ENCODE results near the gene RNF145. TPM values are rescaled to one million over a fixed set of nuclear protein-coding genes. Genes with fewer than 3 reads are reported as not detected.
A peak's percentile ranks its signal among the peaks of the same experiment; 100 is the strongest.

Gene RNF145
- total RNA-seq, 1 experiment from 2014 or later = 68.6 TPM

DNA sequence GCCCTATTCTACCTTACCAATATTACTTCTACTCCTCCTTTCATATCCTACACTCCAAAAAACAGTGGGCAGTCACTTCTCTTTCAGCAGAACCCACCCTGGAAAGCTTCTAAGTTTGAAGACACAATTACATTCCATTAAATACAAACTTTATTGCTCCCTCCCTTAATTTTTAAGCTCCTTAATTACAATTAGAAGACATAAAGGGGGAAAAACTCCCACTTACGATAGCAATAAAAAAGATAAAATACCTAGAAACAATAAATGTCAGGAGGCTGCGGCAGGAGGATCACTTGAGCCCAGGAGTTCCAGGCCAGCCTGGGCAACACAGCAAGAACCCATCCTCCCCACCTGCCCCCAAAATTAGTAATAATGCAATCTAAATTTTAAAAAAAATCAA lies 9.6 kb downstream of the RNF145 start:
- DNase-seq (ENCODE audit: low spot score) = no peak
- in situ Hi-C loops (cut with HindIII; ENCODE audit: low sequenced_read_pairs) = no loop called here

DNA sequence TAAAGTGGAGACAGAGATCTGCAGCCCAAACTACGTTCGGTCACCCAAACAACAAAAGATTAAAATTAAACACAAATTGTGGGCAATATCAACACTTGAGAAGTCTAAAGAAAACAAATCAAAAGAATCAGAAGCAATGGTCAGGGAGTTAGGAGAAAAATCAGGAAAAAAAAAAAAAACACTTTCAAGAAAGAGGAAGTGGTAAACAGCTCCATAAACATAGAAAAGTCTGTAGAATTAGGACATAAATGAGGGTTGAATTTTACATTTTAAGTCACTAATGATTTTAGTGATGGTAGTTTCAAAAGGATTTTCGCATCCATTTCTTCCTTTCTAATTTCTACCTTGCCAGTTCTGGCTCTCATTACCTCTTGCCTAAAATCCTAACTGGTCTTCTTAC lies 10.1 kb downstream of the RNF145 start:
- in situ Hi-C loops (cut with HindIII; ENCODE audit: low sequenced_read_pairs) = no loop called here
- no peak for DNase-seq (ENCODE audit: low spot score)

DNA sequence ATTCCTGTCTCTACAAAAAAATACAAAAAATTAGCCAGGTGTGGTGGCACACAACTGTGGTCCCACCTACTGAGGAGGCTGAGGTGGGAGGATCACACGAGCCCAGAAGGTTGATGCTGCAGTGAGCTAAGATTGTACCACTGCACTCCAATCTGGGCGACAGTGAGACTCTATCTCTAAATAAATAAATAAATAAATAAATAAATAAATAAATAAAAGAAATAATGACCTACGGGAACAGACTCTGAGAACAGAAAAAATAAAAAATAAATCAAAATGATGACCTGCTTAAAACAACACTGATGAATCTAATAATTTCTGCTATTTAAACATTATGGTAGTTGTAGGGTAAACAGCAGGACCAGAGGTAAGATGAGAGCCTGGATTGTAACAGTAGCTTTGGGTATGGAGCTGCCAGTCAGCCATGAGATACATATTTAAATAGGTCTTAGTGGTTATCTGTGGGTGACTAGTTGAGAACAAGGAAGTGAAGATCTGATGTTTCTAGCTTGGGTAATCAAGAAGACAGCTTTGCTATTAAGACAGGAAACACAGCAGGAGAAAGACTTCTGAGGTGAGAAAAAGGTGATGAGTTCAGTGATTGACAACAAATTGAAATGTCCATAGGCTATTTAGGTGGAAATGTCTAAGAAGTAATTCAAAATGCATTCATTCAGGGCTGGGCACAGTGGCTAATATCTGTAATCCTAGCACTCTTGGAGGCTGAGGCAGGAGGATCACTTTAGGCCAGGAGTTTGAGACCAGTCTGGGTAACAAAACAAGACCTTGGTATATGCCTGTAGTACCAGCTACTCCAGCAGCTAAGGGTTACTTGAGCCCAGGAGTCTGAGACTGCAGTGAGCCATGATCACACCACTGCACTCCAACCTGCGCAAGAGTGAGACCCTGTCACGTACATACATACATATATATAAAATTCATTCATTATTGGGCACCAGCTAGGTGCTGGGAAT lies 11.0 kb downstream of the RNF145 start:
- DNase-seq (ENCODE audit: low spot score) = no peak
- in situ Hi-C loops (cut with HindIII; ENCODE audit: low sequenced_read_pairs) = no loop called here

DNA sequence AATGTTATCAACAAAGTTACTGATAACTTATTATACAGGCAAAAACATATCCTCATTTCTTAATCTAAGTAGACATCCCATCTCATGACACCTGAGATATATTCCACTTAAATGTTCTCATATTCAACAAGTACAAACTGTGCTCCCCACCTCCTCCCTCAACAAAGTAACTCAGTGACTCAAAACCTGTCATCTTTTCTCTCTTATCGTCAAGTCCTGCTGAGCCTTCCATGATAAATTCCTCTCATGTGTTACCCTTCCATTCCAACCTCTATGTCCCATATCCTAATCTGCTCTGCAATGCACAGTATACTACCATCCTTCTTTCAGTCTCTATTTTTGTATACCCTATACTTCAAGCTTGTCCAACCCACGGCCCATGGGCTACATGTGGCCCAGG lies 13.6 kb downstream of the RNF145 start:
- no peak for DNase-seq (ENCODE audit: low spot score)
- in situ Hi-C loops (cut with HindIII; ENCODE audit: low sequenced_read_pairs) = no loop called here

DNA sequence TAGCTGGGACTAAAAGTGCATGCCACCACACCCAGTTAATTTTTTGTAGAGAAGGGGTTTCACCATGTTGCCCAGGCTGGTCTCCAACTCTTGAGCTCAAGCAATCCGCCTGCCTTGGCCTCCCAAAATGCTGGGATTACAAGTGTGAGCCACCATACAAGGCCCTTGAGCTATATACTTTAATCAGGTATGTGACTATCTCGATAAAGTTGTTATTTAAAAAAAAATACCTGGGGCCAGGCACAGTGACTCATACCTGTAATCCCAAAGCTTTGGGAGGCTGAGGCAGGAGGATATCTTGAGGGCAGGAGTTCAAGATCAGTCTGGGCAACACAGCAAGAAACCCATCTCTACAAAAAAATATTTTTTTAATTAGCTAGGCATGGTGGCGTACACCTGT lies 19.2 kb downstream of the RNF145 start:
- in situ Hi-C loops (cut with HindIII; ENCODE audit: low sequenced_read_pairs) = no loop called here
- no peak for DNase-seq (ENCODE audit: low spot score)

DNA sequence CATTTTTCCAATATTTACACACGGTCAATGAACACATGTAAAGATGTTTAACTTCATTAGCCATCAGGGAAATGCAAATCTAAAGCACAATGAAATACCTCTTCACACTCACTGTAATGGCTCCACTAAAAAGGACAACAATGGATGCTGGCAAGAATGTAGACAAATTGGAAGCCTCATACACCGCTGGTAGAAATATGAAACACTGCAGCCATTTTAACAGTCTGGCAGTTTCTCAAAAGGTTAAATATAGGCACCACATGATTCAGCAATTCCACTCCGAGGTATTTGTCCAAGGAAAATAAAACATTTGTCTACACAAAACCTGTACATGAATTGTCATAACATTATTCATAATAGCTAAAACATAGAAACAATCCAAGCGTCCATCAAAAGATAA lies 20.0 kb downstream of the RNF145 start:
- in situ Hi-C loops (cut with HindIII; ENCODE audit: low sequenced_read_pairs) = no loop called here
- no peak for DNase-seq (ENCODE audit: low spot score)

DNA sequence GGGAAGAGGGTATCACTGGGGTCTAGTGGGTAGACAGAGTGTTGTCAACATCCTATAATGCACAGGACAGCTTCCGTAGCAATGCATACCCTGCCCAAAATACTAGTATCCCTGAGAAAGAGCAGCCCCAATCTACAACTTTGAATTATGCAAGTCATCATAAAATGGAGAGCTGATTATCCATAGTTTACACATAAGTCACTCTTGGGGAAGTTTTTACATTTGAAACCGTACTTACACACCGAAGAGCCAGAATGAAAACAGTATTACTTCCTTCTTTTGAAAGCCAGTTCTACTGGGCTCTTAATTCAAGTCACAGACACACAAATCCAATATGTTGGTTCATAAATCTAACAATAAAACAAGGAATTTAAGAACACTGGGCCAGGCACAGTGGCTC lies 21.6 kb downstream of the RNF145 start:
- no peak for DNase-seq (ENCODE audit: low spot score)
- in situ Hi-C loops (cut with HindIII; ENCODE audit: low sequenced_read_pairs) = no loop called here

DNA sequence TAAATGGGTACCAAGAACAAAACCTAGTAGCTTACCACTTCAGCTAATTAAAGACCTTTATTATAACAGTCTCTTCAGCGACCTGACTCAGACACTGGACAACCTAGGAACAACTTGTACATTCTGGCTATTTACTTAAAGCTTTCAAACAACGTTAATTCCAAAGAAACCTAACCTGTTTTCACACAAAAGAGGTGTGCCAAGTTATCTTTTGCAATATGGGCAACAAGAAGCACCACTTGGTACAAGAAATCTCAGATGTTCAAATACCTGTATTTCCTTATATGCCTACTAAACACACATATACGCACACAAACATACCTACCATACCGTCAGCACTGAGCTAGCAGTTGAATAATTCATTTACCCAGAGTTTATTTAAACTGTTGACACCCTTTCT lies 23.0 kb downstream of the RNF145 start:
- DNase-seq (ENCODE audit: low spot score) = no peak
- in situ Hi-C loops (cut with HindIII; ENCODE audit: low sequenced_read_pairs) = no loop called here

DNA sequence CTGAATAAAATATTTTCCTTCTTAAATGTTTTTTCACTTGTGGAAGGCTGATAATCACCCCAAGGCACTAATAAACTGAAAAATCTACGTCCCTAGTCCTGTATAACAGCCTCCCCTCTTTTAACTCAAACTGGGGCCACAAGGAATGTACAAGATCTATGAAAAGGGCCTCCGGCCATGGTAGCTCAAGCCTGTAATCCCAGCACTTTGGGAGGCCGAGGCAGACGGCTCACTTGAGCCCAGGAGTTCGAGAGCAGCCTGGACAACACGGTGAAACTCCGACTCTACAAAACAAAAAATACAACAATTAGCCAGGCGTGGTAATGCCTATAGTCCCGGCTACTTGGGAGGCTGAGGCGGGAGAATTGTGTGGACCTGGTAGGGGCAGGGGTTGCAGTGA lies 23.6 kb downstream of the RNF145 start:
- in situ Hi-C loops (cut with HindIII; ENCODE audit: low sequenced_read_pairs) = no loop called here
- DNase-seq (ENCODE audit: low spot score) = no peak

DNA sequence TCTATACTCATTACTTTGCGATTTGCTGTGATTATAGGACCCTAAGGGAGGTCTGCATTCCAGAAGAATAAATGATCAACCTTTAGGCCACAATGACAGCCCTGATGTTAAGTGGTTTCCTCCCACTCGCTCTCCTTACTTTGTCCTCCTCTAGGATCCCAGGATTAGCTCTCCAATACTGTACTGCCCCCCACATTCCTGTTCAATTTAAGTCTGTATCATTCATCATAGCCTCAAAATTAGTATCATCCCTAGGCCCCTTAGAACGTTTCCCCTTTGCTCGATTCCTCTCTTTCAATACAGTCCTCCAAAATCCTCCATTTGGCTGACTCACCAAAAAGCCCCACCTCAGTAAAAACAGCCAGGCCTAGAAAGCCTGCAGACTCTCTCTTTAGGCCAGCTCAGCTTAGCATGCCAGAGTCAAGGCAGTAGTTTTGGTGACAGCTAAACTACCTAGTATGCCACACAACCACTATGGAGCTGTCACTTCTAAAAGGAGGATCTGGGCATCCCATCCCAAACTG lies 24.4 kb downstream of the RNF145 start:
- no peak for DNase-seq (ENCODE audit: low spot score)
- in situ Hi-C loops (cut with HindIII; ENCODE audit: low sequenced_read_pairs) = no loop called here

DNA sequence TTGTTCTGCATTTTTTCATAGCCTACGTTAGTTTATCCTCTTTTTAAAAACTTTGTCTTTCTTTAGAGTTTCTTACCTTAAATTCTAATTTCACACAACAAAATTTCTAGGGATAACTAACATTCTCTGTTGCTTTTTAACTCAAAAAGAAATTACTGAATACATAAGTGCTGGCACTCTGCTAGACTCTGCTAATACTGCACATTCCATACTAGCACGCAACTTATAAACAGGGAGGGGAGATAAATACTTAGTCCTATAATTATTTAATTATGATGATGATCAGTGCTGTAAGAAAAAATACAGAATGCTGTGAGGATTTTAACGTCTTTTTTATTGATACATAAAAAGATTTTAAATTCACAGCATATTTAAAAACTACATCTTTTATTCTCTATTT lies 25.1 kb downstream of the RNF145 start:
- in situ Hi-C loops (cut with HindIII; ENCODE audit: low sequenced_read_pairs) = no loop called here
- no peak for DNase-seq (ENCODE audit: low spot score)

DNA sequence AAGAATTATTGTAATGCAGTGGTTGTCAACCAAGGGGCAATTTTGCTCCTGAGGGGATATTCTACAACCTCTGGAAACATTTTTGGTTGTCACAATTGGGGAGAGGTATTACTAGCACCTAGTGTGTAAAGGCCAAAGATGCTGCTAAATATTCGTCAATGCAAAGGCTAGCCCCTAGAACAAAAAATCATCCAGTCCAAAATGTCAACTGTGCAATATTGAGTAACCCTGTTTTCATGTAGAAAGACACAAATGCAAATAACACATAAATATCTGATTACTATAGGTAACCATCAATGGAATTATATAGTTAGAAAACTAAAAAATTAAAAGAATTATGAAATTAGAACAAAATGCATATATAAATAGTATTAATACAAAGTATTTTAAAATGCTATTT lies 26.1 kb downstream of the RNF145 start:
- in situ Hi-C loops (cut with HindIII; ENCODE audit: low sequenced_read_pairs) = no loop called here
- no peak for DNase-seq (ENCODE audit: low spot score)

DNA sequence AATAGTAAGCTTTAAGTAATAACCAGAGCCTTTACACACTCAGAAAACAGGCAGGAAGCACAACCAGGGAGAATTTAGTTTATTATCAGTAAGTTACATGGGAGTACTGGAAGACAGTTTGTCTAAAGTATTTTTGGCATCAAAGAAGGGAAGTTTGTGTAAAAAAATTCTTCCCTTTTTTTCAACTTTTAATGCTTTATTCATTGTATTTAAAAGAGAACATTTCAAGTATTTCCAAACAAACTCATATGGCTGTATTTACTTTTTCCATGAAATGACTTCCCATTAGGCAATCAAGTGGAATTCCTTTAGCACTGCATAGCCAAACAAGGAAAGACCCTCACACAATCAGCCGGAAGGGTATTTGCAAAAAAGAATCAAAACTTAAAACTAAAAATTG lies 26.7 kb downstream of the RNF145 start:
- in situ Hi-C loops (cut with HindIII; ENCODE audit: low sequenced_read_pairs) = no loop called here
- no peak for DNase-seq (ENCODE audit: low spot score)

DNA sequence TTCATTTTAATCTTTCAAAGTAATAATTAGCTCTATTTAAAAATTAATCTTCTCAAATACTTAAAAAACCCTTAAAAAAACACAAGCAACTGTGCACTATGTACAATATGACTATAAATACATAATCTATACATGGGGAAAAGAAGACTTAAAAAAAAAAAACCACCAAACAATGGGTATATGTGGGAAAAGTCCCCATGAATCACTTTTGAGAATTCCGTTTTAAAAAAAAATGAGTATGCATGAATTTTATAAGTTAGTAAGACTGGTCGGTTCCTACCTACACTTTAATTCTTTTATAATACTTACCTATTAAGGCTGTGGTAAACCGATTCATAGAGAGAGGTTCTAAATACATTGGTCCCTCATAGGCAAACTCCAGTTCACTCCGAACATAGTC lies 27.7 kb downstream of the RNF145 start:
- in situ Hi-C loops (cut with HindIII; ENCODE audit: low sequenced_read_pairs) = no loop called here
- DNase-seq (ENCODE audit: low spot score) = no peak

DNA sequence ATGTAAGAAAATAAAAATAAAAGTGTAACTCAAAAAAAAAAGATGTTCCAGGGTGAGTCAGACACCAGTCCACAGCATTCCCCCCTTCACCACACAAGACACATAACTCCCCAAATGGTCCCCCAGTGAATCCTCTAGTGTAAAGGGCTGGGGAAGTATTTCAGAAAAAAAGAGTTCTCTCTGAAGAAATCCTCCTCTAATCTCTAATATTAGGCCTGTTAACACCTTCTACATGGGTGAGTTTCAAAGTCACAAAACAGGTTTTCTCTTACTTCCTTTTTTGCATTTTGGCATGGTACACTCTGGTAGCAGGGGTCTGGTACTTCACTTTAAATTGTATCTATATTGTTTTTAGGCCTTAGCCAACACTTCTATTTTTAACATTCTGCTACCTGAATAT lies 28.2 kb downstream of the RNF145 start:
- DNase-seq (ENCODE audit: low spot score) = no peak
- in situ Hi-C loops (cut with HindIII; ENCODE audit: low sequenced_read_pairs) = no loop called here

DNA sequence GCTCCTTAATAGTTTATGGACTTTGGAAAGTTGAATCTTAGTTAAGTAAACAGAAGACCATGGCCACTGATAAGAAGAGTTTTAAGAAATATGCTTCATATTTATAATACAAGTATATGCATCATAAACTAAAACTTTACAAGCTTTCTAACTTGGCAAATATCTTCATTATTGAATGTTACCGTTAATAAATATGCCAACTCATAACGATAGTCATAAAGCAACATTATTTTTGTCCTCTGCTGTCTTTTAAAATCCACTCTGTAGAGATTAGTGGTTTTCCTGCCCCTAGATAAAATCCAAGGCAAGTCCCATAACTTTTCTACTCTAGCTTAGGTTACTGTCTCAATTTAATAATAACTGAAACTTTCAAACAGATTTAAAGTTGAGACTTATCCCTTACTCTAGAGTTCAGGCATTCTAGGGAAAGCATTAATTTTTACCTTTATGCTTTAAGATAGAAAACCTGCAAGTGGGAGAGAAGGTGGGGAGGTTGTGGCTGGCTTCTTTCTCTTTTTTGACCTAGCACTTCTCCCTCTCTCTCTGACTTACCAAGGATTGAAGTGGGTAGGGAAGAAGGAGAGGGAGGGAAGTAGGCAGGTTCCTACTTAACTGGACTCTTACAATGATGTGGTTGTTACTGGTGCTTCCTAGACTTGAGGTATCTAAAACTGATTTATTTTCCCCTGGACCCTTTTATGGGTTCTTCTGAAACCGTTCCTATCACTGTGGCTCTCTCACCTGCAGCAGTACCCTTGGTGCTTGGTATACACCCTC lies 29.6 kb downstream of the RNF145 start:
- DNase-seq (ENCODE audit: low spot score) = no peak
- in situ Hi-C loops (cut with HindIII; ENCODE audit: low sequenced_read_pairs) = no loop called here

DNA sequence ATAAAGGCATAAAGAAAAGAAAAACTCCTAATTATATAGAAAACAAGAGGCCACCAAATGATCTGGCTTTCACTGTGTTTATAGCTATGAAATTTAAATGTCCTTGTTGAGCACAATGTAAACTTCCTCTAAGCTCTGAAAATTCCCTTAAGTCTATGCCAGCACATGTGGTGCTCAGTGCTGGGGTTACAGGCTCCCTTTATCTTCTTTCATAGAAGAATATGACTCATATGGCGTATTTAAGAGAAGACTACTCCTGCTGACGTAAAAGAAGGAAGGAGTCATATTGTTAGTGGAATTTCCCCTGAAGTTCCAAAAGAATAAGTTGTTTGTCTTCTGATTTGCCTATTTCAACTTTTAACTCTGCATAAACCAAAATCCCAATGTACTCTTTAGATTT lies 30.4 kb downstream of the RNF145 start:
- in situ Hi-C loops (cut with HindIII; ENCODE audit: low sequenced_read_pairs) = no loop called here
- no peak for DNase-seq (ENCODE audit: low spot score)

DNA sequence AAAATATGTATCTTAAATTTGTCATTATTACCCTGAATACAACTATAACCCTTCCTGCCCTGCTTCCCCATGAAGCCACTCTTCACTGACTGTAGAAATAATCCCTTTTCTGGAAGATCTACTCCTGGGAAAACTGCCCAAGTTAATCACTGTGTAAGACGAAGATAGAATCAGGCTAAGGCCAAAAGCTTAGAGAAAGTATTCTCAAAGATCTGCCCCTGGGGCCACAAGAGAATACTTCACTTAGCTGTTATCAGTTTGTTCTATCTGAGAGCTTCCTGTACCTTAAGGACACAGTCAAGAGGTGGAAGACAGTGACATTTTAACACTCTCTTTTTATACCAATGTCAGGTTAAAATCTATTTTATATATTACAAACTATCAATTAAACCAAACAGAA lies 33.8 kb downstream of the RNF145 start:
- in situ Hi-C loops (cut with HindIII; ENCODE audit: low sequenced_read_pairs) = no loop called here
- DNase-seq (ENCODE audit: low spot score) = no peak

DNA sequence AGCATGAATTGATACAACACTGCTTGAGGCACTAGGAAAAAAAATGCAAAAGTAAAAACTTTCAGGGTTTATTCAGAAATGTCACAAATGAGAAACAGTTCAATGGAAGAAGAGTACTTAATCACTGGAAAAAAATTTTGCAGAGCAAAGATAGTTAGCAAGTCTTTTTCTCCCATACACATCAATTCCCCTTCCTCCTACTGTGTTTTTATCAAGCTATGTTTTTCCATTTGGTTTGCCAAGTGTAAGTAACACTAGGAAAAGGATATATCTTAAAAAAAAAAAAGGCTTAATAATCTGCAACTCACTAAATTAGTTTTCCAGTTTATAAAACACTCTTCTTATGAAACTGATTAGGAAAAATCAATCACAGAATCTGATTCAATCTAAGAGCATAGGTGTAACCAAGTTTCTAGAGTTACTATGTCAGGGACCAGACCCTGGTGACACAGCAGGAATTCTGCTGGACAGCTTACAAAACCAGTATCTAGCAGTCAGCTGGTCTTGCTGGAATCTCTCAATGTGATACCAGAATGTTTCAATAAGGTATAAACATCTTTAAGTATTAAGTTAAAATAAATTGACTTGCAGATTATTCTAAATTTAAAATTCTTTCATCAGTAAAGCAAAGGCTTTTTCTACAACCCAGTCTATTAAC lies 34.7 kb downstream of the RNF145 start:
- in situ Hi-C loops (cut with HindIII; ENCODE audit: low sequenced_read_pairs) = no loop called here
- peak; percentile 49 for DNase-seq (ENCODE audit: low spot score)

DNA sequence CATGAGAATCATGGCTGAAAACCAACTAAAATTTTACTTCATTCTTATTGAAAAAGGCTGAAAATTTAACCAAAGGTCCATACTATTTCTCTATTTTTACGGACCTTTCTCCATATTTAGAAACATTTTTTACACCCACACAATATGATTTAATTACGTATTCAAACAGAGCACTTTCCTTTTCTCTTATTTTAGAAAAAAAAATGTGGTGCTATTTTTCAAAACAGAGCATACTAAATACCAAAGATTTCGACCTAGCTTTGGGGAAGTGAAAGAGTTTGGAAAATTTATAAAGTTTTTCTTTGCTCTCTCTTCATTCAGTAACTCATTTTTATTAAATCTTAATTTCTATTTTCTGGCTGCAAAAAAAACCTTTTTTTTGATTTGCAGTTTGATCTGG lies 38.1 kb downstream of the RNF145 start:
- in situ Hi-C loops (cut with HindIII; ENCODE audit: low sequenced_read_pairs) = no loop called here
- DNase-seq (ENCODE audit: low spot score) = no peak
